ENCODE measurements around the gene ITGB3BP. TPM values are rescaled to one million over a fixed set of nuclear protein-coding genes. Genes with fewer than 3 reads are reported as not detected.

Gene ITGB3BP
- polyA plus RNA-seq, 2 of the 4 experiments (the other 2 are of a cell fraction): 31.6 to 45.8 TPM

- no peak for DNase-seq (ENCODE audit: low read depth in 1 of 2, low spot score in 1 of 2)
- ATAC-seq: no peak
- no peak for FAIRE-seq
- ChIA-PET CTCF (no interaction called here), POLR2A (no interaction called here)
- H3K4me2 ChIP-seq: no peak overlapping the region
- H3K4me1 ChIP-seq: no peaks in the 10 kb centered on the region
- H3K9me3 ChIP-seq: 0 out of 3 replicates have a peak, but pooled peaks cover 5% of the 10 kb centered on the region
- H3K4me3 ChIP-seq: no peak overlapping the region
- TF ChIP-seq PHF8 (IDR thresholded peaks at IDR 0.05; ENCODE audit: borderline replicate concordance, low read depth): no peak
- no peak for TF ChIP-seq HDAC2 (IDR thresholded peaks at IDR 0.05)
- no peak for TF ChIP-seq TFCP2L1 (CRISPR knock-in tag; IDR thresholded peaks at IDR 0.05)
- no peak for TF ChIP-seq SREBF2 (IDR thresholded peaks at IDR 0.05)
- no peak for TF ChIP-seq KDM1A (IDR thresholded peaks at IDR 0.05; ENCODE audit: low read depth)
- TF ChIP-seq NFE2L2 (conservative IDR thresholded peaks at IDR 0.05; ENCODE audit: low read length): no peak
- TF ChIP-seq EHMT2 (IDR thresholded peaks at IDR 0.05; ENCODE audit: low read depth): no peak
- no peak for TF ChIP-seq FOSB (CRISPR knock-in tag; IDR thresholded peaks at IDR 0.05)
- TF ChIP-seq EHF (CRISPR knock-in tag; IDR thresholded peaks at IDR 0.05): no peak
- no peak for TF ChIP-seq RARB (CRISPR knock-in tag; IDR thresholded peaks at IDR 0.05)
- TF ChIP-seq, protein P1, sequence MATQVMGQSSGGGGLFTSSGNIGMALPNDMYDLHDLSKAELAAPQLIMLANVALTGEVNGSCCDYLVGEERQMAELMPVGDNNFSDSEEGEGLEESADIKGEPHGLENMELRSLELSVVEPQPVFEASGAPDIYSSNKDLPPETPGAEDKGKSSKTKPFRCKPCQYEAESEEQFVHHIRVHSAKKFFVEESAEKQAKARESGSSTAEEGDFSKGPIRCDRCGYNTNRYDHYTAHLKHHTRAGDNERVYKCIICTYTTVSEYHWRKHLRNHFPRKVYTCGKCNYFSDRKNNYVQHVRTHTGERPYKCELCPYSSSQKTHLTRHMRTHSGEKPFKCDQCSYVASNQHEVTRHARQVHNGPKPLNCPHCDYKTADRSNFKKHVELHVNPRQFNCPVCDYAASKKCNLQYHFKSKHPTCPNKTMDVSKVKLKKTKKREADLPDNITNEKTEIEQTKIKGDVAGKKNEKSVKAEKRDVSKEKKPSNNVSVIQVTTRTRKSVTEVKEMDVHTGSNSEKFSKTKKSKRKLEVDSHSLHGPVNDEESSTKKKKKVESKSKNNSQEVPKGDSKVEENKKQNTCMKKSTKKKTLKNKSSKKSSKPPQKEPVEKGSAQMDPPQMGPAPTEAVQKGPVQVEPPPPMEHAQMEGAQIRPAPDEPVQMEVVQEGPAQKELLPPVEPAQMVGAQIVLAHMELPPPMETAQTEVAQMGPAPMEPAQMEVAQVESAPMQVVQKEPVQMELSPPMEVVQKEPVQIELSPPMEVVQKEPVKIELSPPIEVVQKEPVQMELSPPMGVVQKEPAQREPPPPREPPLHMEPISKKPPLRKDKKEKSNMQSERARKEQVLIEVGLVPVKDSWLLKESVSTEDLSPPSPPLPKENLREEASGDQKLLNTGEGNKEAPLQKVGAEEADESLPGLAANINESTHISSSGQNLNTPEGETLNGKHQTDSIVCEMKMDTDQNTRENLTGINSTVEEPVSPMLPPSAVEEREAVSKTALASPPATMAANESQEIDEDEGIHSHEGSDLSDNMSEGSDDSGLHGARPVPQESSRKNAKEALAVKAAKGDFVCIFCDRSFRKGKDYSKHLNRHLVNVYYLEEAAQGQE (IDR thresholded peaks at IDR 0.05): no peak
- TF ChIP-seq MAX (IDR thresholded peaks at IDR 0.05): no peak
- TF ChIP-seq FOSL2 (IDR thresholded peaks at IDR 0.05): no peak
- TF ChIP-seq FOSL2 (CRISPR knock-in tag; IDR thresholded peaks at IDR 0.05): no peak
- TF ChIP-seq CHD2 (IDR thresholded peaks at IDR 0.05; ENCODE audit: low read length, partially characterized antibody): no peak
- no peak for TF ChIP-seq BHLHE40 (IDR thresholded peaks at IDR 0.05; ENCODE audit: low read depth, low read length)
- no peak overlapping the region for H3K27ac ChIP-seq
Measured at GRCh38 chr1:63512584-63512983, 10.4 kb downstream of the ITGB3BP start.

- ATAC-seq: no peak
- no peak overlapping the region for H3K4me3 ChIP-seq
- ChIA-PET POLR2A (no interaction called here), CTCF (no interaction called here)
- no peak for FAIRE-seq
- H3K27ac ChIP-seq: no peak overlapping the region
- 0 out of 3 replicates have a peak, but pooled peaks cover 5% of the 10 kb centered on the region for H3K9me3 ChIP-seq
- H3K4me2 ChIP-seq: no peak overlapping the region
- H3K4me1 ChIP-seq: no peaks in the 10 kb centered on the region
- 87% methylated on average over 10 of the region's 10 CpGs for WGBS (ENCODE audit: missing lambda C conversion rate)
- DNase-seq (ENCODE audit: low read depth in 1 of 2, low spot score in 1 of 2): no peak
- TF ChIP-seq ZNF302 (CRISPR knock-in tag; IDR thresholded peaks at IDR 0.05) (no peak), RCOR1 (IDR thresholded peaks at IDR 0.05; ENCODE audit: low read depth, low read length) (no peak), MAFK (IDR thresholded peaks at IDR 0.05; ENCODE audit: partially characterized antibody) (no peak), HOXA7 (CRISPR knock-in tag; IDR thresholded peaks at IDR 0.05) (no peak), BHLHE40 (IDR thresholded peaks at IDR 0.05; ENCODE audit: low read depth, low read length) (no peak), POLR2AphosphoS2 (conservative IDR thresholded peaks at IDR 0.05; ENCODE audit: low read length) (no peak), HES2 (IDR thresholded peaks at IDR 0.05) (no peak), FOSB (CRISPR knock-in tag; IDR thresholded peaks at IDR 0.05) (no peak), KDM1A (IDR thresholded peaks at IDR 0.05; ENCODE audit: low read depth) (no peak), RNF2 (IDR thresholded peaks at IDR 0.05; ENCODE audit: borderline replicate concordance, low read depth) (no peak), EHMT2 (IDR thresholded peaks at IDR 0.05; ENCODE audit: low read depth) (no peak), CBX8 (IDR thresholded peaks at IDR 0.05) (no peak), ZSCAN20 (CRISPR knock-in tag; IDR thresholded peaks at IDR 0.05) (no peak)
- TF ChIP-seq, protein P1 (IDR thresholded peaks at IDR 0.05): no peak
Measured at GRCh38 chr1:63509718-63510117, 13.3 kb downstream of the ITGB3BP start.
